Muscle of arm (tissue), 14 donors: ENCODE data around the gene POSTN. TPM values are rescaled to one million over a fixed set of nuclear protein-coding genes. Genes with fewer than 3 reads are reported as not detected.

ENCODE experiments used
- DNase-seq: peaks from one replicate; pipeline ENCODE4 v3.0.0-alpha.2; 2013
- long read RNA-seq, 11 donors: transcript quantifications; one replicate each; lab custom pipeline, GENCODE V29; 2026
- polyA plus RNA-seq, 12 donors: library from polyadenylated mRNA; unstranded; fragments of 120-200 nt; gene quantifications; one replicate each; pipeline ENCODE4 v1.2.1, GENCODE V29; 2013; ENCODE audit not compliant: insufficient read length in 12 of 12

The POSTN gene
- polyA plus RNA-seq = 1,000 to 10,000 TPM; 1,586 to 5,655 (median 2,376) TPM
- long read RNA-seq, donor 1, transcript POSTN-209 (21 exons, 3,214 nt) = minor isoform, 6 of 69 reads
- long read RNA-seq, donor 1, transcript POSTN-202 (22 exons, 3,196 nt) = major isoform, 8 of 69 reads
- long read RNA-seq, donor 1, transcript POSTN-207 (2 exons, 1,159 nt) = major isoform, 8 of 69 reads
- long read RNA-seq, donor 1, partial matches to known transcripts = 33 of 69 reads
- long read RNA-seq, donor 1, other reads (novel, unspliced or antisense) = 0 of 69 reads
- long read RNA-seq, donor 2, transcript POSTN-203 (23 exons, 3,373 nt) = major isoform, 107 of 806 reads
- long read RNA-seq, donor 2, transcript POSTN-204 (22 exons, 3,210 nt) = minor isoform, 68 of 806 reads
- long read RNA-seq, donor 2, transcript POSTN-209 (21 exons, 3,214 nt) = minor isoform, 67 of 806 reads
- long read RNA-seq, donor 2, transcript POSTN-202 (22 exons, 3,196 nt) = minor isoform, 31 of 806 reads
- long read RNA-seq, donor 2, partial matches to known transcripts = 444 of 806 reads
- long read RNA-seq, donor 2, other reads (novel, unspliced or antisense) = 47 of 806 reads
- long read RNA-seq, donor 3, transcript POSTN-209 (21 exons, 3,214 nt) = minor isoform, 12 of 172 reads
- long read RNA-seq, donor 3, transcript POSTN-204 (22 exons, 3,210 nt) = minor isoform, 11 of 172 reads
- long read RNA-seq, donor 3, transcript POSTN-202 (22 exons, 3,196 nt) = minor isoform, 7 of 172 reads
- long read RNA-seq, donor 3, transcript POSTN-203 (23 exons, 3,373 nt) = major isoform, 29 of 172 reads
- long read RNA-seq, donor 3, partial matches to known transcripts = 104 of 172 reads
- long read RNA-seq, donor 3, other reads (novel, unspliced or antisense) = 0 of 172 reads
- long read RNA-seq, donor 4, transcript POSTN-209 (21 exons, 3,214 nt) = major isoform, 22 of 298 reads
- long read RNA-seq, donor 4, transcript POSTN-203 (23 exons, 3,373 nt) = minor isoform, 19 of 298 reads
- long read RNA-seq, donor 4, transcript POSTN-204 (22 exons, 3,210 nt) = minor isoform, 18 of 298 reads
- long read RNA-seq, donor 4, transcript POSTN-202 (22 exons, 3,196 nt) = minor isoform, 17 of 298 reads
- long read RNA-seq, donor 4, partial matches to known transcripts = 209 of 298 reads
- long read RNA-seq, donor 4, other reads (novel, unspliced or antisense) = 0 of 298 reads
- long read RNA-seq, donor 5, transcript POSTN-203 (23 exons, 3,373 nt) = major isoform, 47 of 436 reads
- long read RNA-seq, donor 5, transcript POSTN-204 (22 exons, 3,210 nt) = minor isoform, 31 of 436 reads
- long read RNA-seq, donor 5, transcript POSTN-202 (22 exons, 3,196 nt) = minor isoform, 29 of 436 reads
- long read RNA-seq, donor 5, transcript POSTN-209 (21 exons, 3,214 nt) = minor isoform, 42 of 436 reads
- long read RNA-seq, donor 5, partial matches to known transcripts = 215 of 436 reads
- long read RNA-seq, donor 5, other reads (novel, unspliced or antisense) = 23 of 436 reads
- long read RNA-seq, donor 6, transcript POSTN-209 (21 exons, 3,214 nt) = minor isoform, 20 of 393 reads
- long read RNA-seq, donor 6, transcript POSTN-202 (22 exons, 3,196 nt) = minor isoform, 16 of 393 reads
- long read RNA-seq, donor 6, transcript POSTN-204 (22 exons, 3,210 nt) = minor isoform, 27 of 393 reads
- long read RNA-seq, donor 6, transcript POSTN-203 (23 exons, 3,373 nt) = major isoform, 35 of 393 reads
- long read RNA-seq, donor 6, partial matches to known transcripts = 268 of 393 reads
- long read RNA-seq, donor 6, other reads (novel, unspliced or antisense) = 7 of 393 reads
- long read RNA-seq, donor 7, transcript POSTN-209 (21 exons, 3,214 nt) = minor isoform, 22 of 245 reads
- long read RNA-seq, donor 7, transcript POSTN-202 (22 exons, 3,196 nt) = minor isoform, 23 of 245 reads
- long read RNA-seq, donor 7, transcript POSTN-203 (23 exons, 3,373 nt) = major isoform, 44 of 245 reads
- long read RNA-seq, donor 7, transcript POSTN-204 (22 exons, 3,210 nt) = minor isoform, 20 of 245 reads
- long read RNA-seq, donor 7, partial matches to known transcripts = 97 of 245 reads
- long read RNA-seq, donor 7, other reads (novel, unspliced or antisense) = 16 of 245 reads
- long read RNA-seq, donor 8, transcript POSTN-209 (21 exons, 3,214 nt) = minor isoform, 44 of 561 reads
- long read RNA-seq, donor 8, transcript POSTN-202 (22 exons, 3,196 nt) = minor isoform, 35 of 561 reads
- long read RNA-seq, donor 8, transcript POSTN-203 (23 exons, 3,373 nt) = major isoform, 67 of 561 reads
- long read RNA-seq, donor 8, transcript POSTN-204 (22 exons, 3,210 nt) = minor isoform, 44 of 561 reads
- long read RNA-seq, donor 8, partial matches to known transcripts = 279 of 561 reads
- long read RNA-seq, donor 8, other reads (novel, unspliced or antisense) = 46 of 561 reads
- long read RNA-seq, donor 9, transcript POSTN-204 (22 exons, 3,210 nt) = minor isoform, 24 of 621 reads
- long read RNA-seq, donor 9, transcript POSTN-202 (22 exons, 3,196 nt) = minor isoform, 41 of 621 reads
- long read RNA-seq, donor 9, transcript POSTN-209 (21 exons, 3,214 nt) = minor isoform, 29 of 621 reads
- long read RNA-seq, donor 9, transcript POSTN-203 (23 exons, 3,373 nt) = major isoform, 46 of 621 reads
- long read RNA-seq, donor 9, partial matches to known transcripts = 409 of 621 reads
- long read RNA-seq, donor 9, other reads (novel, unspliced or antisense) = 27 of 621 reads
- long read RNA-seq, donor 10, transcript POSTN-203 (23 exons, 3,373 nt) = major isoform, 76 of 433 reads
- long read RNA-seq, donor 10, transcript POSTN-209 (21 exons, 3,214 nt) = minor isoform, 34 of 433 reads
- long read RNA-seq, donor 10, transcript POSTN-204 (22 exons, 3,210 nt) = minor isoform, 43 of 433 reads
- long read RNA-seq, donor 10, transcript POSTN-202 (22 exons, 3,196 nt) = minor isoform, 29 of 433 reads
- long read RNA-seq, donor 10, partial matches to known transcripts = 192 of 433 reads
- long read RNA-seq, donor 10, other reads (novel, unspliced or antisense) = 27 of 433 reads
- long read RNA-seq, donor 11, transcript POSTN-209 (21 exons, 3,214 nt) = minor isoform, 71 of 863 reads
- long read RNA-seq, donor 11, transcript POSTN-204 (22 exons, 3,210 nt) = minor isoform, 73 of 863 reads
- long read RNA-seq, donor 11, transcript POSTN-203 (23 exons, 3,373 nt) = major isoform, 105 of 863 reads
- long read RNA-seq, donor 11, transcript POSTN-202 (22 exons, 3,196 nt) = minor isoform, 44 of 863 reads
- long read RNA-seq, donor 11, partial matches to known transcripts = 451 of 863 reads
- long read RNA-seq, donor 11, other reads (novel, unspliced or antisense) = 73 of 863 reads

GRCh38 chr13:37598597-37598996 lies at the start of gene POSTN:
TSS of gene POSTN (minus strand) at chr13:37598768. CDS start at chr13:37598726, 42 bp downstream.
- peak; percentile 95 for DNase-seq

GRCh38 chr13:37647031-37647650 lies 48.6 kb upstream of the POSTN start:
- DNase-seq = no peak

- no peak for DNase-seq
Observed at GRCh38 chr13:37646531-37646930, 48.0 kb upstream of the POSTN start.

GRCh38 chr13:37645181-37645740 lies 46.7 kb upstream of the POSTN start:
- no peak for DNase-seq

GRCh38 chr13:37641391-37641790 lies 42.8 kb upstream of the POSTN start:
- no peak for DNase-seq

- no peak for DNase-seq
Observed at GRCh38 chr13:37640499-37640898, 41.9 kb upstream of the POSTN start.

- DNase-seq = no peak
Observed at GRCh38 chr13:37636701-37637100, 38.1 kb upstream of the POSTN start.

GRCh38 chr13:37632294-37632693 lies 33.7 kb upstream of the POSTN start:
- no peak for DNase-seq

GRCh38 chr13:37627428-37627827 lies 28.9 kb upstream of the POSTN start:
- DNase-seq = no peak

- no peak for DNase-seq
Observed at GRCh38 chr13:37621811-37622361, 23.3 kb upstream of the POSTN start.

- DNase-seq = no peak
Observed at GRCh38 chr13:37618554-37618953, 20.0 kb upstream of the POSTN start.

GRCh38 chr13:37617173-37617572 lies 18.6 kb upstream of the POSTN start:
- DNase-seq = no peak

GRCh38 chr13:37616131-37616530 lies 17.6 kb upstream of the POSTN start:
- no peak for DNase-seq

- DNase-seq = no peak
Observed at GRCh38 chr13:37615276-37615675, 16.7 kb upstream of the POSTN start.

- no peak for DNase-seq
Observed at GRCh38 chr13:37613638-37614037, 15.1 kb upstream of the POSTN start.

- no peak for DNase-seq
Observed at GRCh38 chr13:37613236-37613635, 14.7 kb upstream of the POSTN start.
